ENCODE measurements around the gene SH2D2A. TPM values are rescaled to one million over a fixed set of nuclear protein-coding genes. Genes with fewer than 3 reads are reported as not detected.

Gene SH2D2A
- total RNA-seq, 4 donors from 2014 or later: 0.94 TPM; not detected in 3

DNA sequence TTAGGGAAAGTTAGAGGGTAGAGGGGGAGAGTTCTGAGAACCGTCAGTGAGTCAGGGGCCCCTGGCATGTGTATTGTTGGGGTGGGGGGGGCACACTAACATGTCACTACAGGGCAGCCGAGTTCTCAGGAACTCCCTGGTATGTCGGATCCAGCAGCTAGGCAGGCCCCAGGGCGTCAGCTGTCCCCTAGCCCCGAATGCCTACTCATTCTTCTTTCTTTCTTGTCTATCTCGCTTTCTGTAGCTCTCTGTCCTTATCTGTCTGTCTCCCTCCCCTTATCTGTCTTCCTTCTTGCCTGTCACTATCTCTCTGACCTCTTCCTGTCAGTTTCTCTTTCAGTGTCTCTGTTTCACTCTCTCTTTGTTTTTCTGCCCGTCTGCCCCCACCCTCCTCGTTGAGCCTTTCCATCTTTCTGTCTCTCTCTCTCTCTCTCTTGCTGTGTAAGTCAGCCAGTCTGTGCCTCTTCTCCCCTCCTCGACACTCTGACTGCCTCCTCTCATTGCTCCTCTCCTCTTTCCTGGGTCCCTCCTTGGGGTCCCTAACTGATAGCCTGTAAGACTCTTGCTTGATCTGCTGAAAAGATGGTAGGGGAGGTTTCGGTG, 46.5 kb upstream of the SH2D2A start:
- H3K27me3 ChIP-seq: peaks cover 92% of the 10 kb centered on the region
- WGBS, 2 donors (ENCODE audit: low coverage in 1 of 2): 60 to 79% methylated on average over 4 to 10 of the region's 10 CpGs
- no peaks in the 10 kb centered on the region for H3K36me3 ChIP-seq
- no peaks in the 10 kb centered on the region for H3K9me3 ChIP-seq
- no peak for TF ChIP-seq EP300 (IDR thresholded peaks at IDR 0.05)
- TF ChIP-seq POLR2A (IDR thresholded peaks at IDR 0.05): no peak
- no peak for TF ChIP-seq CTCF (IDR thresholded peaks at IDR 0.05)
- TF ChIP-seq POLR2AphosphoS5 (IDR thresholded peaks at IDR 0.05): no peak
- H3K4me3 ChIP-seq: no peak overlapping the region
- no peak overlapping the region for H3K27ac ChIP-seq
- ATAC-seq: no peak
- peaks cover 0 to 35% (median 22%) of the 10 kb centered on the region in 3 donors for H3K4me1 ChIP-seq

DNA sequence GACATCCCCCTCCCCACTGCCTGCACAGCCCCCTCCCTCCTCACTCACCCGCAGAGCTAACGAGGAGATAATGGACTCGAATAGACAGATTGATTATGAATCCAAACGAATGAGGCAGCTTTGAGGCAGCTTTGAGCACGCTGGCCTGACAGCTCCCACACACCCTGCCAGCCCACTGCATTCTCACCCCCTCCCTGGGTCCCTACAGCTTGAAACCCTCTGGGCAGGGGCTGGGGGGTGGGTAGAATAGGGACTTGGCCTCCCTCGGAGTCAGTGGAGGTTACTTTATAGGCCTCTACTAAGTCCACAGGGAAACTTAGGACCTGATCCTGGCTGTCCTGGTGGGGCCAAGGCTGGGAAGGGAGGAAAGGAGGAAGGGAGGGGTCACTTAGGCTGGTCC, 45.9 kb upstream of the SH2D2A start:
- no peak overlapping the region for H3K4me3 ChIP-seq
- no peak for ATAC-seq
- H3K27me3 ChIP-seq: peaks cover 94% of the 10 kb centered on the region
- H3K4me1 ChIP-seq: peaks cover 0 to 35% (median 22%) of the 10 kb centered on the region in 3 donors
- no peak overlapping the region for H3K27ac ChIP-seq
- TF ChIP-seq EP300 (IDR thresholded peaks at IDR 0.05) (no peak), CTCF (IDR thresholded peaks at IDR 0.05) (no peak)
- H3K9me3 ChIP-seq: no peaks in the 10 kb centered on the region
- no peaks in the 10 kb centered on the region for H3K36me3 ChIP-seq
- WGBS, 2 donors (ENCODE audit: low coverage in 1 of 2): no CpG with 5 or more reads among the region's 6 CpGs

DNA sequence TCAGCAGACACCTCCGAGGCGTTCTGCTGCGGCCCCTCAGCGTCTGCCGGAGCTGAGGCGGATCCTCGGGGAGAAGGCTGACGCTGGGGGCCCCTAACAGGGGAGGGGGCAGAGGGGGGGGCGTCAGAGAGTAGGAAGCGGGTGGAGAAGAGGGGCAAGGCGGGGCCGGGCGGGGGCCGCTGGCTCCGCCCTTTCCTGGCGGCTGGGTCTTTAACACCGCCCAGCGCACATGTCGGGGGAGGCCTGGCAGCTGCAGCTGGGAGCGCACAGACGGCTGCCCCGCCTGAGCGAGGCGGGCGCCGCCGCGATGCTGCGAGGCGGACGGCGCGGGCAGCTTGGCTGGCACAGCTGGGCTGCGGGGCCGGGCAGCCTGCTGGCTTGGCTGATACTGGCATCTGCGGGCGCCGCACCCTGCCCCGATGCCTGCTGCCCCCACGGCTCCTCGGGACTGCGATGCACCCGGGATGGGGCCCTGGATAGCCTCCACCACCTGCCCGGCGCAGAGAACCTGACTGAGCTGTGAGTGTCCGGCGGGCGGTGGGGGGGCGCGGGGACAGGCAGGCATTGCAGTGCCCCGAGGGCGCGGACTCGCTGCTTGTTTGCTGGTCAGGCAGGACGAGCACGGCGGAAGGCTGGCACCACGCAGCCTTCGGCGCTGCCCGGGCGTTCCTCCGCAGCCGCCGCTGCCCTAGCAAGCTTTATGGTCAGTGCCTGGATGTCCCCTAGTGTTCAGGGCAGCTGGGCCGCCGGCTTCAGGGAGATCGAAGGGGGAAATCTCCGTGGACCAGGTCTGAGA, 44.2 kb upstream of the SH2D2A start, which contains the start of gene NTRK1:
TSS of gene NTRK1 (plus strand) at position 238 of the 796 bp plus-strand sequence. CDS start at position 308, 70 bp downstream.
- H3K27ac ChIP-seq: no peak within 1 kb of the TSS
- no peaks in the 10 kb centered on the region for H3K9me3 ChIP-seq
- WGBS, 2 donors (ENCODE audit: low coverage in 1 of 2): 5% methylated on average over 4 of the region's 69 CpGs; no CpG with 5 or more reads in 1 of the 2 donors
- peaks cover 94% of the 10 kb centered on the region for H3K27me3 ChIP-seq
- H3K36me3 ChIP-seq: no peaks in the 10 kb centered on the region
- peaks cover 0 to 35% (median 22%) of the 10 kb centered on the region in 3 donors for H3K4me1 ChIP-seq
- H3K4me3 ChIP-seq: peak within 1 kb of the TSS in 1 of 2 donors; percentile 43
- ATAC-seq: peak; percentile 32
- TF ChIP-seq POLR2A (IDR thresholded peaks at IDR 0.05) (no peak), POLR2AphosphoS5 (IDR thresholded peaks at IDR 0.05) (no peak), EP300 (IDR thresholded peaks at IDR 0.05) (no peak), CTCF (IDR thresholded peaks at IDR 0.05) (no peak)

DNA sequence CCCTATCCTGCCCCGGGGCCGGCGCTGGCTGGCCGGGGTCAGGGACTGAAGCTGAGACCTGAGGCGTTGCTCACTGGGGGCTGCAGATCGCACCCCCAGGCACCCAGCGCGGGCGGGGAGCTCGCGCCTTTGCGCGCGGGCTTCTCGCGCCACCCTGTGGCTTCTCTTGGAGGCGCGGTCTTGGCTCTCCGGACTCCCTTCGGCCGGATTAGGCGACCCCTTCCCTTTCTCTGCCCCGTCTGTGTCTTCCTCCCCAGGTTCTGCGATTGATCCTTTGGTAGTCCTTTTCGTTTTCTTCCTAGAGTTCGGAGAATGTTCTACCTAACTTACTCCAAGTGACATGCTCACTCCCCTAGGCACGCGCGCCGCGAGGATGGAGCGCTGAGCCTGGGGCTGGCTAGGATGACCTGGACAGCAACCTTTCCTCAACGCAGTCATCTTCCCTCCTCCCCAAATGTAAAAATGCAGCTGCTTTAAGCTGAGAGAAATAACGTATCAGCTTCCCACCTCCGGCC, 43.5 kb upstream of the SH2D2A start:
- Histone ChIP-seq H3K36me3 (no peaks in the 10 kb centered on the region), H3K27ac (no peak overlapping the region), H3K9me3 (no peaks in the 10 kb centered on the region), H3K27me3 (peaks cover 88% of the 10 kb centered on the region), H3K4me3 (peak overlapping the region in 1 of 2 donors; percentile 43), H3K4me1 (peaks cover 0 to 35% (median 22%) of the 10 kb centered on the region in 3 donors)
- 0% methylated on average over 17 to 20 of the region's 35 CpGs for WGBS, 2 donors (ENCODE audit: low coverage in 1 of 2)
- TF ChIP-seq POLR2AphosphoS5 (IDR thresholded peaks at IDR 0.05) (no peak), EP300 (IDR thresholded peaks at IDR 0.05) (no peak), CTCF (IDR thresholded peaks at IDR 0.05) (peak in 3 of 4 experiments; percentile 66 to 85 (median 69))
- peak; percentile 54 for ATAC-seq
